GM19239 (cell line): Measurements from ENCODE around the gene MALT1.
A peak's percentile ranks its signal among the peaks of the same experiment; 100 is the strongest.
"Not testable (repeated sequence)": the region's sequence is repeated elsewhere in the genome, so short reads cannot be mapped to it uniquely, and the experiment has no call there.

Experiments used
- DNase-seq: peaks from one replicate; pipeline ENCODE4 v3.0.0; 2011; ENCODE audit warnings: low spot score; ENCODE audit not compliant: insufficient read length
- FAIRE-seq: peaks from 2 replicates; lab custom pipeline; 2011; peaks lifted over from hg19 to GRCh38; lab: Jason Lieb, UNC

The MALT1 gene

GRCh38 chr18:58762781-58763171 is 91.5 kb downstream of the MALT1 start:
- FAIRE-seq, result no peak
- DNase-seq, result no peak

GRCh38 chr18:58766164-58766563 is 94.9 kb downstream of the MALT1 start:
- FAIRE-seq (no peak), DNase-seq (no peak)

- FAIRE-seq, result no peak
- DNase-seq, result no peak
Measured at GRCh38 chr18:58766946-58767345, 95.7 kb downstream of the MALT1 start.

GRCh38 chr18:58768293-58768974 is 97.2 kb downstream of the MALT1 start:
- FAIRE-seq (peak; percentile 92), DNase-seq (peak; percentile 74)

GRCh38 chr18:58769321-58769720 is 98.1 kb downstream of the MALT1 start:
- FAIRE-seq (no peak), DNase-seq (no peak)

- FAIRE-seq (no peak), DNase-seq (no peak)
Measured at GRCh38 chr18:58770601-58771000, 99.3 kb downstream of the MALT1 start.

- no peak for FAIRE-seq
- no peak for DNase-seq
Measured at GRCh38 chr18:58772161-58772560, 100.9 kb downstream of the MALT1 start.

GRCh38 chr18:58776084-58776483 is 104.8 kb downstream of the MALT1 start:
- no peak for FAIRE-seq
- DNase-seq, result no peak

- FAIRE-seq, DNase-seq: not testable (repeated sequence)
Measured at GRCh38 chr18:58776541-58776940, 105.3 kb downstream of the MALT1 start.

GRCh38 chr18:58777471-58777870 is 106.2 kb downstream of the MALT1 start:
- FAIRE-seq (no peak), DNase-seq (no peak)

- no peak for FAIRE-seq
Measured at GRCh38 chr18:58779529-58779928, 108.3 kb downstream of the MALT1 start.

GRCh38 chr18:58780045-58780444 is 108.8 kb downstream of the MALT1 start:
- DNase-seq (no peak), FAIRE-seq (no peak)

More at GRCh38 chr18:58779529-58779928, 108.3 kb downstream of the MALT1 start:
- no peak for DNase-seq

GRCh38 chr18:58781627-58782194 is 110.4 kb downstream of the MALT1 start:
- peak; percentile 53 for DNase-seq
- FAIRE-seq, result peak; percentile 97

GRCh38 chr18:58784601-58785137 is 113.4 kb downstream of the MALT1 start:
- DNase-seq (no peak), FAIRE-seq (no peak)

GRCh38 chr18:58785171-58785805 is 114.0 kb downstream of the MALT1 start:
- FAIRE-seq (no peak), DNase-seq (no peak)

- DNase-seq (no peak), FAIRE-seq (no peak)
Measured at GRCh38 chr18:58785870-58786269, 114.6 kb downstream of the MALT1 start.

GRCh38 chr18:58787536-58788149 is 116.4 kb downstream of the MALT1 start:
- DNase-seq, result no peak
- no peak for FAIRE-seq

- DNase-seq (no peak), FAIRE-seq (no peak)
Measured at GRCh38 chr18:58788470-58788869, 117.2 kb downstream of the MALT1 start.

- FAIRE-seq, result no peak
- DNase-seq, result no peak
Measured at GRCh38 chr18:58788971-58789875, 118.0 kb downstream of the MALT1 start.

- no peak for FAIRE-seq
Measured at GRCh38 chr18:58789876-58790240, 118.6 kb downstream of the MALT1 start.

More at GRCh38 chr18:58789876-58790240, 118.6 kb downstream of the MALT1 start:
- no peak for DNase-seq
